ENCODE measurements around the gene MESP1. TPM values are rescaled to one million over a fixed set of nuclear protein-coding genes. Genes with fewer than 3 reads are reported as not detected.

The MESP1 gene
- total and polyA plus RNA-seq, 12 donors, result 0.46 to 11.7 (median 4.8) TPM

DNA sequence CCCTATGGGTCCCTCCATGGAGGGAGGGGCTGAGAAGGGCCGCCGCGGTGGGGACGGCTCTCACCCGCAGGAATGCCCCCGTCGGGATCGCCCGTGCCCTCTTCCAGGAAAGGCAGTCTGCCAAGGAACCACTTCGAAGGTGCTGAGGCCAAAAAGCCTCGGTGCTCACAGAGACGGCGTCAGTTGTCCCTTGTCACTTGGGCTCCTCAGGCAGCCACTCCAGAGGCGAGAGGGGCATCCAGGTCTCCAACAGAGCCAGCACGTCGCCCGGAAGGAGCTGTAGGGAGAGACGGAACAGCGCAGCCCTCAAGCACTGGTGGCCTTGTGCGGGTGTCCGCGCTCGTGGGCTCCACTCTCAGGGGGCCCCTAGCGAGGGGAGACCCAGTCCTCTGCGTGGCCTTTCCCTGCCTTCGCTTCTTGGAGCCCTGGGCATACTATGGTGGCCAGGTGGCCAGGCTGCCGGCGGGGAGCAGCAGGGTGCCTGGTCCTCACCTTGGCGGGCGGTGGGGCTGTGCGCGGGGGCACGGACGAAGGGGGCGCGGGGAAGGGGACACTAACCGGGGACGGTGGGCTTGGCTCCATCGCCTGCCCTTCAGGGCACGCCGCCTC, 994 bp downstream of the MESP1 start:
- peak overlapping the region in 1 of 5 donors; percentile 47 for H3K27ac ChIP-seq
- H3K4me1 ChIP-seq (replicated peaks in 1 of 2), result peaks cover 5 to 12% of the 10 kb centered on the region in 2 donors
- no peaks in the 10 kb centered on the region for H3K36me3 ChIP-seq (replicated peaks in 1 of 2)
- DNase-seq, result peak in 4 of 7 donors; percentile 21 to 60 (median 36)
- TF ChIP-seq, protein P1, sequence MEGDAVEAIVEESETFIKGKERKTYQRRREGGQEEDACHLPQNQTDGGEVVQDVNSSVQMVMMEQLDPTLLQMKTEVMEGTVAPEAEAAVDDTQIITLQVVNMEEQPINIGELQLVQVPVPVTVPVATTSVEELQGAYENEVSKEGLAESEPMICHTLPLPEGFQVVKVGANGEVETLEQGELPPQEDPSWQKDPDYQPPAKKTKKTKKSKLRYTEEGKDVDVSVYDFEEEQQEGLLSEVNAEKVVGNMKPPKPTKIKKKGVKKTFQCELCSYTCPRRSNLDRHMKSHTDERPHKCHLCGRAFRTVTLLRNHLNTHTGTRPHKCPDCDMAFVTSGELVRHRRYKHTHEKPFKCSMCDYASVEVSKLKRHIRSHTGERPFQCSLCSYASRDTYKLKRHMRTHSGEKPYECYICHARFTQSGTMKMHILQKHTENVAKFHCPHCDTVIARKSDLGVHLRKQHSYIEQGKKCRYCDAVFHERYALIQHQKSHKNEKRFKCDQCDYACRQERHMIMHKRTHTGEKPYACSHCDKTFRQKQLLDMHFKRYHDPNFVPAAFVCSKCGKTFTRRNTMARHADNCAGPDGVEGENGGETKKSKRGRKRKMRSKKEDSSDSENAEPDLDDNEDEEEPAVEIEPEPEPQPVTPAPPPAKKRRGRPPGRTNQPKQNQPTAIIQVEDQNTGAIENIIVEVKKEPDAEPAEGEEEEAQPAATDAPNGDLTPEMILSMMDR (IDR thresholded peaks at IDR 0.05), result no peak
- TF ChIP-seq POLR2A (IDR thresholded peaks at IDR 0.05), result no peak
- no peaks in the 10 kb centered on the region for H3K9me3 ChIP-seq (replicated peaks in 1 of 3)
- H3K4me3 ChIP-seq, result peak overlapping the region; percentile 8 to 68 (median 47)
- H3K27me3 ChIP-seq, result no peaks in the 10 kb centered on the region
- intact Hi-C loops (cut with DNase I), result loop anchor here (10.0 kb wide), 2 partner anchors 105 to 335 kb away; no protein-coding TSS in a partner anchor
- WGBS, 4 donors, result 3 to 9% (median 4%) methylated on average over 10 to 41 of the region's 41 CpGs

DNA sequence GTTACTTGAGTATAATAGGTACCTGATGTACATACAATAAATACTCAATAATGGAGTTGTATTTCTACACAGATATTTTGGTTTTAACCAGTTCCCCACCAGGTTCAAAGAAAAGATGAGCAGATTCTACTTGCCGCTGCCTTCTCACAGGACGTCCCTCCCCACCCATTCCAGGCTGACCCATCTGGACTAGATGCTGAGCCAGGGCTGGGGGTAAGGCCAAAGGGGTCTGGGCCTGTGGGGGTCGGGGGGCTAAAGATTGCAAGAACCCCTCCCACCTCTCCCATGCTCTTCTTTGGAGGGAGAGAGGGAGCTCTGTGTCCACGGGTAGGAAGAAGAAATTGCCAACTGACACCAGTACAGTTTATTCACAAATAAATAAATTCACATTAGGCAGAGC, 1.5 kb downstream of the MESP1 start:
- intact Hi-C loops (cut with DNase I), result loop anchor here (10.0 kb wide), 2 partner anchors 105 to 335 kb away; no protein-coding TSS in a partner anchor
- H3K4me1 ChIP-seq (replicated peaks in 1 of 2), result peaks cover 5 to 12% of the 10 kb centered on the region in 2 donors
- H3K27me3 ChIP-seq, result no peaks in the 10 kb centered on the region
- H3K9me3 ChIP-seq (replicated peaks in 1 of 3), result no peaks in the 10 kb centered on the region
- no peak for DNase-seq
- H3K4me3 ChIP-seq, result peak overlapping the region in 1 of 4 donors; percentile 59
- H3K36me3 ChIP-seq (replicated peaks in 1 of 2), result no peaks in the 10 kb centered on the region
- TF ChIP-seq POLR2A (IDR thresholded peaks at IDR 0.05), result no peak
- TF ChIP-seq, protein P1 (IDR thresholded peaks at IDR 0.05), result no peak
- WGBS, 4 donors, result 68 to 81% (median 75%) methylated on average over 4 of the region's 4 CpGs
- H3K27ac ChIP-seq, result no peak overlapping the region

DNA sequence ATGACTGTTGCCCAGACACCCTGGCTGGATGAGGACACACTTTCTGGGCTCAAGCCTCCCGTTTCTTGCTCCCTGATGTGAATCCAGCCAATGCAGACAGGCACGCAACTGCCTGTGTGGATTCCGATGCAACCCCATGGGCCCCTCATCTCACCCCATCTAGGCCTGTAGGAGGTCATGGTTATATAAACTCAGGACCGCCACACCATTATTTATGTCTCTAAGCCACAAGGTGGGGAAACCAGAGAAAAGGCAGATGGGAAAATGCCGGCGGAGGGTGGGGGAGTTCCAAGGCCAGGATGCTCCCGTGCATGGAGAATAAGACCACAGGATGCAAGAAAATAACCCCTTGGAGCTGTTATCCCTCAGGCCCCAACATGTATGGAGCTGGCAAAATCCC, 2.0 kb downstream of the MESP1 start:
- Histone ChIP-seq H3K9me3 (replicated peaks in 1 of 3) (no peaks in the 10 kb centered on the region), H3K27me3 (no peaks in the 10 kb centered on the region), H3K36me3 (replicated peaks in 1 of 2) (no peaks in the 10 kb centered on the region), H3K4me1 (replicated peaks in 1 of 2) (peaks cover 5 to 12% of the 10 kb centered on the region in 2 donors), H3K27ac (no peak overlapping the region), H3K4me3 (no peak overlapping the region)
- 88 to 97% (median 93%) methylated on average over 7 of the region's 7 CpGs for WGBS, 4 donors
- TF ChIP-seq, protein P1 (IDR thresholded peaks at IDR 0.05), result no peak
- TF ChIP-seq POLR2A (IDR thresholded peaks at IDR 0.05), result no peak
- DNase-seq, result no peak
- intact Hi-C loops (cut with DNase I), result loop anchor here (10.0 kb wide), 2 partner anchors 104 to 336 kb away; no protein-coding TSS in a partner anchor

DNA sequence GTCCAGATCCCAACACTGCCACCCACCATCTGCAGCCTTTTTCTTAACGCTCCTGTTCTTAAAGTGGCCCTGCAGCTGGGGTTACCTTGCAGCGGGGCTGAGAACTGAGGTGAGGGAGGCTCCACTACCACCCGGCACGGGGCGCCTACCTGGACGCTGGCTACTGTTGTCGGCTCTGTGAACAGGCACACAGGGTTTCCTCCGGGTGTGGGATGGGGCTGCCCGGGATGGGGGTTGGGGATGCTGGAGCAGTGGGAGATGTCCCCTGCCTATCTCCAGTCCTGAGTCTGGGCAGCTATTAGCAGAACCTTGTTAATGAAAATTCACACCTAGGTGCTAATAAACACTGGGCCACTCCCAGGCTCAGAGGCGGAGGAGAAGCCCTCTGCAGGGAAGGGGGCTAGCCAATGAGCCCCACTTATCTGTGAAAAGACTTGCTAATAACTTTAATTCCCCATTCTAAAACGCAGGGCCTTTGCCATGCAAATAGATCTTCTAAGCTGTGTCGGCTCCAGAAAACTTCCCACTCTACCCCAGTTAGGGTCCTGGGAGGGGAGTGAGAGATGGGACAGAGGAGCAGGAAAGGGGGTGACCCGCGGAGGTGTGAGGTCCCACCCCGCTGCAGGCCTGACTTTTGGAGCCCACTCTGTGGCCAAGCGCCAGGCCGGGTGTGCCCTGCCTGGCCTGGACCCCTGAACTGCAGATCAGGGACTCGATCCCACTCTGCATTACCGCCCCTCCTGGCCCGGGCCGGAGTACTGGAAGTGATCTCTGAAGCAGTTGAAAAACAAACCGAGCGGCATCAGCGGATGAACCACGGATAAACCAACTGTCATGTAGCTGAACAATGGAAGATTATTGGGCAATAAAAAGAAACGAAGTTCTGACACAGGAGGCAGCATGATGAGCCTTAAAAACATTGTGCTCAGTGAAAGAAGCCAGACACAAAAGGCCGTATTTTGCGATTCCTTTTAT, 3.1 kb downstream of the MESP1 start:
- intact Hi-C loops (cut with DNase I), result loop anchor here (10.0 kb wide), 2 partner anchors 103 to 337 kb away; no protein-coding TSS in a partner anchor
- H3K4me1 ChIP-seq (replicated peaks in 1 of 2), result peaks cover 5 to 12% of the 10 kb centered on the region in 2 donors
- H3K9me3 ChIP-seq (replicated peaks in 1 of 3), result no peaks in the 10 kb centered on the region
- no peak overlapping the region for H3K27ac ChIP-seq
- H3K36me3 ChIP-seq (replicated peaks in 1 of 2), result no peaks in the 10 kb centered on the region
- WGBS, 4 donors, result 74 to 80% (median 77%) methylated on average over 25 to 28 of the region's 28 CpGs
- no peak overlapping the region for H3K4me3 ChIP-seq
- no peak for TF ChIP-seq POLR2A (IDR thresholded peaks at IDR 0.05)
- TF ChIP-seq, protein P1 (IDR thresholded peaks at IDR 0.05), result no peak
- no peaks in the 10 kb centered on the region for H3K27me3 ChIP-seq
- no peak for DNase-seq
